Caco-2 (cell line): ENCODE results near the gene DAB2IP. TPM values are rescaled to one million over a fixed set of nuclear protein-coding genes. Genes with fewer than 3 reads are reported as not detected.
A peak's percentile ranks its signal among the peaks of the same experiment; 100 is the strongest.

Source experiments
- BruUV-seq: library from RNA; stranded (reverse); fragments of 400-500 nt; replicated peaks from 2 replicates; lab custom pipeline; 2021; lab: Mats Ljungman, UMichigan
- CTCF ChIA-PET: fragments of 300-600 bp; sonication (Branson Sonifier 250); formaldehyde crosslinking; loops from one replicate; lab custom pipeline; 2022; ENCODE audit warnings: antibody characterized with exemption; lab: Charles Lee
- POLR2A ChIA-PET: fragments of 300-600 bp; sonication (Branson Sonifier 250); formaldehyde crosslinking; loops from one replicate; lab custom pipeline; 2022; ENCODE audit warnings: antibody characterized with exemption; lab: Charles Lee
- DNase-seq, 2 experiments: peaks; one replicate each; pipeline versions ENCODE4 v3.0.0 to v3.0.0-alpha.2; 2020 to 2022
- H3K27me3 ChIP-seq: replicated peaks from 2 replicates; pipeline ENCODE4 v1.6.0; 2011; ENCODE audit warnings: low read length; ENCODE audit not compliant: control insufficient read depth, insufficient read depth
- H3K36me3 ChIP-seq: 2 replicates; pipeline ENCODE4 v1.5.1; 2011; ENCODE audit warnings: low read length; ENCODE audit not compliant: control insufficient read depth, insufficient read depth
- H3K4me1 ChIP-seq: fragments of 250-450 bp; sonication (Bioruptor Pico); 2 replicates; pipeline ENCODE4 v1.5.1; 2020; ENCODE audit warnings: mild to moderate bottlenecking
- H3K4me3 ChIP-seq: 2 replicates; pipeline ENCODE4 v1.5.1; 2011; ENCODE audit warnings: low read depth, mild to moderate bottlenecking, control low read depth, low read length
- H3K9me3 ChIP-seq: fragments of 250-450 bp; sonication (Bioruptor Pico); 2 replicates; pipeline ENCODE4 v1.5.1; 2020; ENCODE audit warnings: mild to moderate bottlenecking, moderate library complexity
- H3K27ac Mint-ChIP-seq: one replicate; pipeline ENCODE4 v1.8.0; 2022; ENCODE audit warnings: mixed read lengths; ENCODE audit not compliant: unreplicated experiment
- H3K27me3 Mint-ChIP-seq: one replicate; pipeline ENCODE4 v1.8.0; 2022; ENCODE audit warnings: mixed read lengths; ENCODE audit not compliant: insufficient read depth, unreplicated experiment
- H3K36me3 Mint-ChIP-seq: one replicate; pipeline ENCODE4 v1.8.0; 2022; ENCODE audit warnings: mild to moderate bottlenecking, mixed read lengths; ENCODE audit not compliant: insufficient read depth, unreplicated experiment
- H3K4me1 Mint-ChIP-seq: one replicate; pipeline ENCODE4 v1.8.0; 2022; ENCODE audit warnings: low read depth, mixed read lengths; ENCODE audit not compliant: unreplicated experiment
- H3K4me3 Mint-ChIP-seq: one replicate; pipeline ENCODE4 v1.8.0; 2022; ENCODE audit warnings: mild to moderate bottlenecking, moderate library complexity, mixed read lengths; ENCODE audit not compliant: unreplicated experiment
- H3K9me3 Mint-ChIP-seq: one replicate; pipeline ENCODE4 v1.8.0; 2022; ENCODE audit warnings: mixed read lengths; ENCODE audit not compliant: unreplicated experiment
- CTCF ChIP-seq, 2 experiments: fragments of 200-600 bp in 1 of 2; IDR thresholded peaks; 1 replicate in 1 of 2; 2 replicates in 1 of 2; pipeline versions ENCODE4 v1.5.1 to v1.8.0; 2011 to 2022; ENCODE audit warnings: antibody characterized with exemption in 1 of 2, control low read depth in 1 of 2, inconsistent platforms in 1 of 2, low read depth in 1 of 2, low read length in 1 of 2, mild to moderate bottlenecking in 1 of 2, moderate library complexity in 1 of 2; ENCODE audit not compliant: insufficient read depth in 1 of 2, severe bottlenecking in 1 of 2, unreplicated experiment in 1 of 2
- intact Hi-C: fragments of 100-400 bp; cut with micrococcal nuclease; formaldehyde crosslinking; loops from one replicate; pipeline ENCODE4 v1.10.0; 2022; ENCODE audit not compliant: unreplicated experiment
- total RNA-seq: library from RNA; stranded (reverse); gene quantifications from 2 replicates; pipeline ENCODE4 v1.2.3, GENCODE V29; 2022

Gene DAB2IP
- total RNA-seq, 1 experiment from 2014 or later: 26.0 TPM

GRCh38 chr9:121604242-121604641 lies 47.2 kb upstream of the DAB2IP start:
- Histone ChIP-seq H3K4me1 (0 out of 2 replicates have a peak, but pooled peaks cover 5% of the 10 kb centered on the region), H3K9me3 (no peaks in the 10 kb centered on the region), H3K4me3 (no peak overlapping the region), H3K27me3 (no peaks in the 10 kb centered on the region), H3K36me3 (no peaks in the 10 kb centered on the region)
- Mint-ChIP-seq H3K36me3 (no peaks in the 10 kb centered on the region), H3K4me1 (peaks cover 21% of the 10 kb centered on the region), H3K27ac (no peak overlapping the region), H3K9me3 (no peaks in the 10 kb centered on the region), H3K4me3 (no peak overlapping the region), H3K27me3 (no peaks in the 10 kb centered on the region)
- BruUV-seq: no TSS peak
- intact Hi-C loops: no loop called here
- POLR2A ChIA-PET: no interaction called here
- no peak for DNase-seq
- TF ChIP-seq CTCF (IDR thresholded peaks at IDR 0.05; ENCODE audit: insufficient read depth in 1 of 2, low read depth in 1 of 2, low read length in 1 of 2, severe bottlenecking in 1 of 2, unreplicated experiment in 1 of 2): no peak
- CTCF ChIA-PET: no interaction called here

DNA sequence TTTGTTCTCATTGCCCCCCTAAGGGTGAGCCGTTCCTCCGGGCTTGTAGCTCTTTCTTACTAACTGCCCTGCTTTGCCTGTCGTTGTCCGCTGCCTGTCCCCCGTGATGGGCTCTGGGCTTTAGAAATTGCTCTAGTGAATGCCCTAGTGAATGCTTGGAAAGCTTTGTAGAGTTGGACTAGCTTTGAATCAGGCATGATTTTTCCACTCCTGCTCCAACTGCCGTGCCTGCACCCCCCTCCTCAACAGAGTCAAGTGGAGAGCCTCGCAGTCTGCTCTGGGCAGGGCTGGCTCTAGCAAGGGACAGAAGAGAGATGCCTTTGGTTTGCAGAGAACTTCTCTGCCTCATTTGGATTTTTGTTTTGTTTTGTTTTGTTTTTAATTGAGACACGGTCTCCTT lies 46.8 kb upstream of the DAB2IP start:
- intact Hi-C loops: no loop called here
- no peaks in the 10 kb centered on the region for H3K27me3 ChIP-seq
- H3K9me3 Mint-ChIP-seq: no peaks in the 10 kb centered on the region
- CTCF ChIA-PET: no interaction called here
- H3K4me3 ChIP-seq: no peak overlapping the region
- no peaks in the 10 kb centered on the region for H3K9me3 ChIP-seq
- BruUV-seq: no TSS peak
- H3K27ac Mint-ChIP-seq: no peak overlapping the region
- H3K4me1 Mint-ChIP-seq: peaks cover 21% of the 10 kb centered on the region
- POLR2A ChIA-PET: no interaction called here
- H3K4me3 Mint-ChIP-seq: no peak overlapping the region
- TF ChIP-seq CTCF (IDR thresholded peaks at IDR 0.05; ENCODE audit: insufficient read depth in 1 of 2, low read depth in 1 of 2, low read length in 1 of 2, severe bottlenecking in 1 of 2, unreplicated experiment in 1 of 2): no peak
- no peaks in the 10 kb centered on the region for H3K36me3 Mint-ChIP-seq
- H3K4me1 ChIP-seq: 0 out of 2 replicates have a peak, but pooled peaks cover 5% of the 10 kb centered on the region
- no peaks in the 10 kb centered on the region for H3K27me3 Mint-ChIP-seq
- no peaks in the 10 kb centered on the region for H3K36me3 ChIP-seq
- DNase-seq: no peak

- peaks cover 5% of the 10 kb centered on the region for H3K4me1 ChIP-seq
- BruUV-seq: no TSS peak
- H3K4me1 Mint-ChIP-seq: peaks cover 15% of the 10 kb centered on the region
- ChIA-PET POLR2A (no interaction called here), CTCF (no interaction called here)
- H3K36me3 Mint-ChIP-seq: no peaks in the 10 kb centered on the region
- H3K27me3 Mint-ChIP-seq: no peaks in the 10 kb centered on the region
- no peaks in the 10 kb centered on the region for H3K9me3 ChIP-seq
- DNase-seq: peak in 1 of 2 experiments; percentile 11
- peak overlapping the region; percentile 16 for H3K4me3 Mint-ChIP-seq
- intact Hi-C loops: loop anchor here (2.0 kb wide), 1 partner anchor 57 kb away; no protein-coding TSS in a partner anchor
- H3K27me3 ChIP-seq: no peaks in the 10 kb centered on the region
- H3K9me3 Mint-ChIP-seq: no peaks in the 10 kb centered on the region
- no peaks in the 10 kb centered on the region for H3K36me3 ChIP-seq
- TF ChIP-seq CTCF (IDR thresholded peaks at IDR 0.05; ENCODE audit: insufficient read depth in 1 of 2, low read depth in 1 of 2, low read length in 1 of 2, severe bottlenecking in 1 of 2, unreplicated experiment in 1 of 2): no peak
- H3K27ac Mint-ChIP-seq: peak overlapping the region; percentile 16
- H3K4me3 ChIP-seq: no peak overlapping the region
Measured at GRCh38 chr9:121607434-121608167, 43.8 kb upstream of the DAB2IP start.
